Cardiac fibroblast (primary cell): ENCODE results near the gene FKBP6.
"Not testable (repeated sequence)": the region's sequence is repeated elsewhere in the genome, so short reads cannot be mapped to it uniquely, and the experiment has no call there.

Experiments
- DNase-seq, 2 donors: peaks; one replicate each; pipeline versions ENCODE4 v3.0.0 to v3.0.0-alpha.2; 2010; ENCODE audit warnings: low read depth in 2 of 2
- H3K4me3 ChIP-seq, 2 donors: replicated peaks in 1 of 2; 1 replicate in 1 of 2; 2 replicates in 1 of 2; pipeline ENCODE4 v1.5.1; 2011; ENCODE audit warnings: low read depth in 2 of 2, low read length in 2 of 2, mild to moderate bottlenecking in 2 of 2, moderate library complexity in 1 of 2
- CTCF ChIP-seq: IDR thresholded peaks from one replicate; pipeline ENCODE4 v1.5.1; 2011; ENCODE audit warnings: low read depth, mild to moderate bottlenecking, low read length, inconsistent platforms

The FKBP6 gene

GRCh38 chr7:73376671-73377412, 48.9 kb downstream of the FKBP6 start:
- no peak for DNase-seq
- TF ChIP-seq CTCF: no peak
- H3K4me3 ChIP-seq: no peak overlapping the region

DNA sequence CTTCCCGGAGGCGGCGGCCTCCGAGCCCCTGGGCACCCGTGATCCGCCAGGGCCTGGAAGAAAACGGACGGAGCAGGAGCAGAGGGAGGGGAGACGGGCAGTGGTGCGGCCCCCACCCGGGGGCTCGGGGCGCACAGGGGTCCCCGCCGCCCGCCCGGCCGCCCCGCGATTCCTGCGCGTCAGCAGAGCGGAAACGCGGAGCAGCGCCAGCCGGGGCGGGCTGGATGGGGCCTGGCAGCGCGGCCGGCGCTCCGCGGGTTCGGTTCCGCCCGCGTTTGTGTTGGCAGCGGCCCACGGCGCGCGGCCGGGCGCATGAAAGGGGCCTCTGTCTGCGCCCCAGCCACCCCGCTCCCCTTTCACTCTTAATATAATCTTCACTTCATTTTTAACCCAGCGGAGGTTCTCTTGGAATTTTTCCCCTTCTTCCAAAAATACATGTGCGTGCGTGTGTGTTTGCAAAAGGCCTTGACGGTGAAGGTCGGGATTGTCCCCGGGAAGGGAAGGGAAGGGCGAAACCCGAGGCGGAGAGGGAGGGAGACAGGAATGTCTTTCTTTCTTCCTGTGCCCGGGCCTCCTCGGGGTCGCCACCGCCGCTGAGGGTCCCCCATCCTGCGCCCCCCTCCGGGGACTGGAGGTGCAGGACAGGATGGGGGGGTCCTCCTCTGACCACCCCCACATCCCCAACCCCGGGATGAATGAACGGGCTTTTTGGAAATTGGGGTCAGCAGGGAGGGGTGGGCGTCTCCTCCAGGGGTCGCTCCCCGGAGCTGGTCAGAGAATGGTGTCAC, 49.6 kb downstream of the FKBP6 start:
- not testable (repeated sequence) for H3K4me3 ChIP-seq, DNase-seq

DNA sequence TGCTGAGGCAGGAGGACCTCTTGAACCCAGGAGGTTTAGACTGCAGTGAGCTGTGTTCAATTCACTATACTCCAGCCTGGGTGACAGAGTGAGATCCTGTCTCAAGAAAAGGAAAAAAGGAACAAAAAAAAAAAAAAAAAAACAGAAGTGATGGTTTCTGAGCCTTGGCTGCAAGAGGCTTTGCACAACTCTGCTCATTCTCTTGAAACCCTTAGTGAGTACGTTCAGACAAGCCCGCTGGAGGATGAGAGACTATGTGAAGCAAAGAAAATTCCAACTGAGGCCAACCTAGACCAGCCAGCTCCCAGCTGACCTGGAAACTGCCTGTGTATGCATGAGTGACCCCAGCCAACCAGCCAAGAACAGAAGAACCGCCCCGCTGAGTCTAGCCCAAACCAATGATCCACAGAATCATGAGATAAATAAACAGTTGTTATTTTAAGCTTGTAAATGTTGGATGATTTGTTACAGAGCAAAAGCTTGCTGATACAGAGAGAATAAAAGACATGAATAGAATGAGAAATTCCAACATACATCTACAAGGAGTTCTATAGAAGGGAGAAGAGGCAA, 55.1 kb downstream of the FKBP6 start:
- no peak overlapping the region for H3K4me3 ChIP-seq
- no peak for TF ChIP-seq CTCF
- DNase-seq: no peak

- DNase-seq: no peak
- H3K4me3 ChIP-seq: no peak overlapping the region
- TF ChIP-seq CTCF: no peak
Measured at GRCh38 chr7:73387221-73387828, 59.4 kb downstream of the FKBP6 start.

DNA sequence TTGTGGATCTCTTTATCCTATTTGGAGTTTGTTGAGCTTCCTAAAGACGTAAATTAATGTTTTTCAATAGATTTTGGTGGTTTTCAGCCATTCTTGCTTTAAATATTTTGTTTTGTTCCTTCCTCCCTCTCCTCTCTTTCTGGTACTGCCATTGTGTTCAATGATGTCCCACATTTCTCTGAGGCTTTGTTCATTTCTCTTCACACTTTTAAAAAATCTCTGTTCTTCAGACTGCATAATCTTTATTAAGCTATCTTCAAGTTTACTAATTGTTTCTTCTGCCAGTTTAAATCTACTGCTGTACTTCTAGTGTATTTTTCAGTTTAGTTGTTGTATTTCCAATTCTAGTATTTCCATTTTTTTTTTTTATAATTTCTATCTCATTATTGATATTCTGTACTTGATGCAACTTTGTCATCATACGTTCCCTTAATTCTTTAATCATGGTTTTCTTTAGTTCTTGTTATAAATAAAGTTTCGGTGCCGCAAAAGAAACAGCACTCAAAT, 60.0 kb downstream of the FKBP6 start:
- TF ChIP-seq CTCF: no peak
- H3K4me3 ChIP-seq: no peak overlapping the region
- DNase-seq: no peak

DNA sequence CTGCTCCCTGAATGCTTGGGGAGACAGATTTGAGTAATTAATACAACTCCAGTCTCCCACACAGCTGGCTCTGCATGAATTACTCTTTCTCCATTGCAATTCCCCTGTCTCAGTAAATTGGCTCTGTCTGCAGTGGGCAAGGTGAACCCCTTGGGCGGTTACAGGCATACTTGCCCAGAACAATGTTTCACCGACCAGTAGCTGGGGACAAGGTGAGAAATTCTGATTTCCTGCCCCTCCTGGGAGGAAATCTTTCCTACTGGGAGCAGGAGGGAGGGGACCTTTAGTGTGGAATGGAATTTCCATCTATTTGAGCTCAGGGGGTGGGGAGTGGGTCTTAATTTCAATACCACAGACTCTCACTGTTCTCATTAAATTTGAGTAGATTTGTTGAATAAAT, 63.4 kb downstream of the FKBP6 start:
- H3K4me3 ChIP-seq: no peak overlapping the region
- no peak for TF ChIP-seq CTCF
- no peak for DNase-seq

- DNase-seq: no peak
- no peak overlapping the region for H3K4me3 ChIP-seq
- no peak for TF ChIP-seq CTCF
Measured at GRCh38 chr7:73394422-73394821, 66.5 kb downstream of the FKBP6 start.
